H1 (cell line): ENCODE measurements around the gene CDC42EP1. TPM values are rescaled to one million over a fixed set of nuclear protein-coding genes. Genes with fewer than 3 reads are reported as not detected.
A peak's percentile ranks its signal among the peaks of the same experiment; 100 is the strongest.

Source experiments
- CTCF ChIA-PET: fragments of 300-600 bp; sonication (Branson Sonifier 250); formaldehyde crosslinking; loops from one replicate; lab custom pipeline; 2021; ENCODE audit not compliant: partially characterized antibody; lab: Charles Lee
- POLR2A ChIA-PET: fragments of 300-600 bp; sonication (Branson Sonifier 250); formaldehyde crosslinking; loops from one replicate; lab custom pipeline; 2021; ENCODE audit warnings: inconsistent platforms; ENCODE audit not compliant: partially characterized antibody; lab: Charles Lee
- DNase-seq, 2 experiments: peaks; one replicate each; pipeline versions ENCODE4 v3.0.0 to v3.0.0-alpha.2; 2010 to 2022; ENCODE audit warnings: low spot score in 2 of 2, low read depth in 1 of 2, mixed read lengths in 1 of 2
- FAIRE-seq: peaks from 2 replicates; lab custom pipeline; 2011; peaks lifted over from hg19 to GRCh38; lab: Jason Lieb, UNC
- H2AFZ ChIP-seq: 2 replicates; pipeline ENCODE4 v1.8.1; 2012; ENCODE audit warnings: low read length, inconsistent platforms
- H2AK5ac ChIP-seq: 2 replicates; pipeline ENCODE4 v1.6.1; 2013; ENCODE audit warnings: low read depth, low read length
- H2BK120ac ChIP-seq: replicated peaks from 2 replicates; pipeline ENCODE3; 2013; ENCODE audit warnings: low read depth, low read length, inconsistent platforms
- H2BK12ac ChIP-seq: 2 replicates; pipeline ENCODE4 v1.6.1; 2013; ENCODE audit warnings: low read depth, low read length
- H2BK15ac ChIP-seq: 2 replicates; pipeline ENCODE4 v1.6.1; 2013; ENCODE audit warnings: low read length
- H2BK20ac ChIP-seq: 2 replicates; pipeline ENCODE4 v1.6.1; 2013; ENCODE audit warnings: low read length
- H2BK5ac ChIP-seq: 2 replicates; pipeline ENCODE4 v1.6.1; 2013; ENCODE audit warnings: low read depth, low read length
- H3K14ac ChIP-seq: 2 replicates; pipeline ENCODE4 v1.6.1; 2013; ENCODE audit warnings: inconsistent platforms; ENCODE audit not compliant: insufficient read length
- H3K18ac ChIP-seq: 2 replicates; pipeline ENCODE4 v1.6.1; 2013; ENCODE audit warnings: low read length; ENCODE audit errors: extremely low read depth
- H3K23ac ChIP-seq: 2 replicates; pipeline ENCODE4 v1.6.1; 2013; ENCODE audit warnings: inconsistent platforms; ENCODE audit not compliant: insufficient read length
- H3K23me2 ChIP-seq: 2 replicates; pipeline ENCODE4 v1.6.1; 2013; ENCODE audit warnings: low read depth, low read length
- H3K27ac ChIP-seq: 2 replicates; pipeline ENCODE4 v1.6.1; 2011; ENCODE audit warnings: low read depth, low read length, inconsistent platforms
- H3K27me3 ChIP-seq, 4 experiments: replicated peaks in 1 of 4; 1 replicate in 1 of 4; 2 replicates in 3 of 4; pipeline versions ENCODE4 v1.6.1 to v1.8.1; 2011 to 2013; ENCODE audit warnings: low read length in 3 of 4, mild to moderate bottlenecking in 3 of 4, inconsistent platforms in 2 of 4, mixed read lengths in 2 of 4, moderate library complexity in 1 of 4; ENCODE audit not compliant: control insufficient read depth in 3 of 4, insufficient read depth in 3 of 4; ENCODE audit errors: extremely low read depth in 1 of 4
- H3K36me3 ChIP-seq, 4 experiments: 2 replicates each; pipeline versions ENCODE4 v1.6.1 to v1.8.1; 2011 to 2013; ENCODE audit warnings: mild to moderate bottlenecking in 4 of 4, low read length in 3 of 4, moderate library complexity in 2 of 4, control low read depth in 1 of 4, inconsistent platforms in 1 of 4; ENCODE audit not compliant: insufficient read depth in 4 of 4, control insufficient read depth in 2 of 4
- H3K4ac ChIP-seq: replicated peaks from 2 replicates; pipeline ENCODE3; 2013; ENCODE audit warnings: low read length, low read depth, mixed read lengths, inconsistent platforms; ENCODE audit not compliant: insufficient read length
- H3K4me1 ChIP-seq, 4 experiments: replicated peaks in 1 of 4; 1 replicate in 1 of 4; 2 replicates in 3 of 4; pipeline versions ENCODE4 v1.6.1 to v1.8.1; 2011 to 2013; ENCODE audit warnings: low read length in 3 of 4, inconsistent platforms in 2 of 4, mixed read lengths in 1 of 4; ENCODE audit not compliant: insufficient read depth in 4 of 4, control insufficient read depth in 3 of 4
- H3K4me2 ChIP-seq, 2 experiments: 2 replicates each; pipeline versions ENCODE4 v1.6.1 to v1.8.1; 2011 to 2013; ENCODE audit warnings: low read depth in 2 of 2, low read length in 2 of 2, control low read depth in 1 of 2, inconsistent platforms in 1 of 2, mild to moderate bottlenecking in 1 of 2; ENCODE audit not compliant: insufficient read depth in 1 of 2
- H3K4me3 ChIP-seq, 4 experiments: fragments of 200-600, 300-600 bp in 1 of 4; sonication (generic), shearing (Covaris generic), sonication (Bioruptor Twin) in 1 of 4; 2 replicates each; pipeline versions ENCODE4 v1.5.1 to v1.8.1; 2011 to 2016; ENCODE audit warnings: low read length in 4 of 4, low read depth in 3 of 4, control low read depth in 2 of 4, inconsistent platforms in 2 of 4, mild to moderate bottlenecking in 2 of 4, mixed read lengths in 1 of 4, moderate library complexity in 1 of 4; ENCODE audit not compliant: insufficient read depth in 2 of 4; ENCODE audit errors: extremely low read depth in 1 of 4
- H3K56ac ChIP-seq: replicated peaks from 2 replicates; pipeline ENCODE3; 2013; ENCODE audit warnings: low read depth, mild to moderate bottlenecking, mixed read lengths, low read length, inconsistent platforms; ENCODE audit not compliant: insufficient read length
- H3K79me1 ChIP-seq: 2 replicates; pipeline ENCODE4 v1.6.1; 2013; ENCODE audit warnings: low read depth, low read length, control low read depth
- H3K79me2 ChIP-seq, 2 experiments: 2 replicates each; pipeline versions ENCODE4 v1.6.1 to v1.8.1; 2012 to 2013; ENCODE audit warnings: low read length in 2 of 2, mild to moderate bottlenecking in 2 of 2, inconsistent platforms in 1 of 2; ENCODE audit not compliant: insufficient read depth in 2 of 2, control insufficient read depth in 1 of 2
- H3K9ac ChIP-seq, 4 experiments: replicated peaks in 1 of 4; 1 replicate in 1 of 4; 2 replicates in 3 of 4; pipeline versions ENCODE4 v1.6.1 to v1.8.1; 2011 to 2013; ENCODE audit warnings: low read depth in 3 of 4, low read length in 3 of 4, control low read depth in 2 of 4, mild to moderate bottlenecking in 2 of 4, moderate library complexity in 2 of 4, inconsistent platforms in 1 of 4; ENCODE audit errors: extremely low read depth in 1 of 4
- H3K9me3 ChIP-seq, 2 experiments: 2 replicates each; pipeline versions ENCODE4 v1.6.1 to v1.8.1; 2012 to 2013; ENCODE audit warnings: mild to moderate bottlenecking in 2 of 2, moderate library complexity in 2 of 2, control low read depth in 1 of 2, inconsistent platforms in 1 of 2, low read depth in 1 of 2, low read length in 1 of 2, mixed read lengths in 1 of 2; ENCODE audit not compliant: insufficient read depth in 2 of 2
- H4K20me1 ChIP-seq, 2 experiments: replicated peaks in 1 of 2; 2 replicates each; pipeline versions ENCODE3 to v1.8.1; 2011 to 2013; ENCODE audit warnings: inconsistent platforms in 2 of 2, low read length in 2 of 2, mild to moderate bottlenecking in 1 of 2; ENCODE audit not compliant: insufficient read depth in 2 of 2, control insufficient read depth in 1 of 2
- H4K5ac ChIP-seq: 2 replicates; pipeline ENCODE4 v1.6.1; 2013; ENCODE audit warnings: low read length, low read depth, mixed read lengths, inconsistent platforms; ENCODE audit not compliant: insufficient read length
- H4K8ac ChIP-seq: 2 replicates; pipeline ENCODE4 v1.8.0; 2013; ENCODE audit warnings: mild to moderate bottlenecking, moderate library complexity, low read length, inconsistent platforms; ENCODE audit not compliant: insufficient read depth; ENCODE audit errors: extremely low read depth
- H4K91ac ChIP-seq: replicated peaks from 2 replicates; pipeline ENCODE3; 2013; ENCODE audit warnings: low read length, mixed read lengths, inconsistent platforms; ENCODE audit not compliant: insufficient read length
- CBX5 ChIP-seq: fragments of 300-800, 300-1000 bp; sonication (generic); IDR thresholded peaks from 2 replicates; pipeline ENCODE4 v1.7.1; 2016; ENCODE audit warnings: antibody characterized with exemption, low read length, low read depth
- CHD2 ChIP-seq: IDR thresholded peaks from 2 replicates; pipeline ENCODE4 v1.6.1; 2012; ENCODE audit warnings: low read length, improper control_type of control experiment
- CREB1 ChIP-seq: IDR thresholded peaks from 2 replicates; pipeline ENCODE4 v1.6.1; 2012; ENCODE audit warnings: inconsistent platforms
- EGR1 ChIP-seq: IDR thresholded peaks from 2 replicates; pipeline ENCODE4 v1.6.1; 2011; ENCODE audit warnings: low read depth, low read length, borderline replicate concordance
- JUN ChIP-seq: IDR thresholded peaks from 2 replicates; pipeline ENCODE4 v1.6.1; 2011; ENCODE audit warnings: low read depth, mild to moderate bottlenecking, improper control_type of control experiment, low read length
- KDM1A ChIP-seq: fragments of 200-600, 300-600 bp; sonication (generic); IDR thresholded peaks from 2 replicates; pipeline ENCODE4 v1.7.1; 2016; ENCODE audit warnings: mild to moderate bottlenecking, low read length, borderline replicate concordance
- POLR2A ChIP-seq, 2 experiments: IDR thresholded peaks; 1 replicate in 1 of 2; 2 replicates in 1 of 2; pipeline ENCODE4 v1.6.1; 2011; ENCODE audit warnings: low read depth in 2 of 2, low read length in 2 of 2, mild to moderate bottlenecking in 2 of 2; ENCODE audit errors: control extremely low read depth in 1 of 2
- POU5F1 ChIP-seq: IDR thresholded peaks from 2 replicates; pipeline ENCODE4 v1.6.1; 2011; ENCODE audit warnings: low read depth, mild to moderate bottlenecking, low read length, moderate library complexity
- RNF2 ChIP-seq: fragments of 200-900, 300-1000 bp; sonication (generic); IDR thresholded peaks from 2 replicates; pipeline ENCODE4 v1.7.1; 2016; ENCODE audit warnings: borderline replicate concordance, low read depth, mild to moderate bottlenecking, antibody characterized with exemption, low read length; ENCODE audit not compliant: poor library complexity, severe bottlenecking; ENCODE audit errors: missing control alignments
- RXRA ChIP-seq: IDR thresholded peaks from 2 replicates; pipeline ENCODE4 v1.6.1; 2011; ENCODE audit warnings: low read depth, mild to moderate bottlenecking, low read length, moderate library complexity; ENCODE audit not compliant: insufficient read depth
- YY1 ChIP-seq: IDR thresholded peaks from 2 replicates; pipeline ENCODE4 v1.6.1; 2011; ENCODE audit warnings: low read depth, mild to moderate bottlenecking, low read length
- WGBS, 2 experiments: shearing (Covaris generic) in 1 of 2; methylation state at CpG; one replicate each; pipeline versions ENCODE4 v1.1.6 to v1.1.7; 2013 to 2015; ENCODE audit warnings: low lambda C conversion rate in 2 of 2, mixed read lengths in 2 of 2, inconsistent platforms in 1 of 2, low coverage in 1 of 2, missing lambda C conversion rate in 1 of 2; ENCODE audit not compliant: insufficient replicate concordance in 2 of 2, insufficient coverage in 1 of 2, insufficient read length in 1 of 2; ENCODE audit errors: extremely low coverage in 1 of 2, missing lambda C conversion rate in 1 of 2; 5-methylcytosine and 5-hydroxymethylcytosine counted together
- polyA plus RNA-seq, 7 experiments: library from polyadenylated mRNA; depleted of rRNA in 3 of 7; stranded (reverse) in 5 of 7; unstranded in 2 of 7; fragments of >200 nt in 5 of 7; fragments of 200-250 nt in 2 of 7; gene quantifications; 1 replicate in 5 of 7; 2 replicates in 1 of 7; 4 replicates in 1 of 7; pipeline versions ENCODE4 v1.2.1 to v1.2.3, GENCODE V29; 2011 to 2013; ENCODE audit warnings: missing spikeins in 2 of 7, mixed read lengths in 2 of 7
- total RNA-seq: library from RNA; stranded (reverse); fragmentation: NEBNext Ultra II Directional; extraction: Animal tissue kit (Norgen Biotek cat#: 25700); gene quantifications from 2 replicates; pipeline ENCODE4 v1.2.1, GENCODE V29; 2021

Gene CDC42EP1
- total and polyA plus RNA-seq, 2 of the 8 experiments (the other 6 are each of a cell fraction or from before 2014, with no cell fraction given), result 8.3 to 11.2 TPM

DNA sequence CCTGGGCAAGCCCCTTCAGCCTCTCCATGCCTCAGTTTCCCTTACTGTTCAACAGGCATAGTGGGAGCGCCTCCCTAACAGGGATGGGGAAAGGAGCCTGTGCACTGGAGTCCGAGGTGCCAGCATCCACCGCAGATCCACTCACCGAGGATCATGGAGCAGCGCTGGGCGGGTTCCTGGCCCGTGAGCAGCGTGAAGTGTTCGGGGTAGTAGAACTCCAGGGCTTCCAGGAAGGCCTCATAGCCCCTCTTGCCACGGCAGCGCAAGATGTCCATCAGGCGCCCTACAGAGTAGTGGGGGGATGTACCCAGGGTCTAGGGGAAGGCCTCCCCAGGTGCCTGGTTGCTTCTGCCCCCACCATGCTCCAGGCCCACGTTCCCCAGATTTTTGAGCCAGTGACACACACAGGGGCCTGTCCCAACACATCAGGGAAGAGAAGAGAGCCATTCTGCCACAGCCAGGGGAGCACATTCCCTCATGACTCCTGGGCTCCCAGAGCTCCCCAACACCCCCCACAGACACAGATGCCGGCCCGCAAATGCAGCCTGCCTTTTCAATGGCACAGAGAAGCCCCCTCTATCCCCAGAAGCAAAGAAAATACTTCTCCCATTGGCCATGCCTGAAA, 42.3 kb upstream of the CDC42EP1 start:
- Histone ChIP-seq H3K79me2 (no peaks in the 10 kb centered on the region), H3K14ac (no peak overlapping the region), H2BK5ac (no peak overlapping the region), H3K27ac (no peak overlapping the region), H4K5ac (no peak overlapping the region), H2BK120ac (no peak overlapping the region), H2BK15ac (no peak overlapping the region), H3K23me2 (peaks cover 10% of the 10 kb centered on the region; the same call in 1 of the 2 replicates), H3K4me1 (peaks cover 0 to 7% (median 4%) of the 10 kb centered on the region in 4 experiments; a peak in 3 of 7 replicates), H3K79me1 (no peaks in the 10 kb centered on the region), H3K27me3 (peaks cover 7 to 25% (median 16%) of the 10 kb centered on the region in 4 experiments; a peak in 6 of 7 replicates), H3K18ac (no peak overlapping the region), H2AFZ (no peak overlapping the region), H2AK5ac (no peak overlapping the region), H3K36me3 (no peaks in the 10 kb centered on the region), H3K56ac (no peak overlapping the region), H3K9me3 (no peaks in the 10 kb centered on the region), H3K9ac (no peak overlapping the region), H3K4me2 (peak overlapping the region in 1 of 2 experiments; percentile 66; a peak in 1 of 4 replicates), H4K8ac (no peak overlapping the region), H4K91ac (no peak overlapping the region), H4K20me1 (peaks cover 0 to 1% of the 10 kb centered on the region in 2 experiments), H3K23ac (no peak overlapping the region), H2BK20ac (no peak overlapping the region), H3K4me3 (peak overlapping the region in 1 of 4 experiments; percentile 68; a peak in 2 of 8 replicates), H3K4ac (no peak overlapping the region), H2BK12ac (no peak overlapping the region)
- DNase-seq, result no peak
- ChIA-PET CTCF (interaction anchor here (0.9 to 1.8 kb wide), 4 partner anchors 10 to 45 kb away, joined by 3 to 4 read pairs (median 3); no protein-coding TSS in a partner anchor), POLR2A (no interaction called here)
- TF ChIP-seq POU5F1, result no peak
- no peak for TF ChIP-seq RXRA
- TF ChIP-seq YY1, result no peak
- no peak for TF ChIP-seq CBX5
- no peak for TF ChIP-seq POLR2A (IDR thresholded peaks at IDR 0.05; ENCODE audit: control extremely low read depth in 1 of 2, low read depth in 2 of 2, low read length in 2 of 2)
- TF ChIP-seq JUN, result no peak
- no peak for TF ChIP-seq RNF2
- TF ChIP-seq CHD2, result no peak
- TF ChIP-seq EGR1, result no peak
- TF ChIP-seq KDM1A, result no peak
- TF ChIP-seq CREB1, result no peak
- FAIRE-seq, result no peak
- 85% methylated on average over 15 of the region's 15 CpGs; no CpG with 5 or more reads in 1 of the 2 experiments for WGBS, 2 experiments
